IMR-90 (cell line): ENCODE data around the gene EPHB1. TPM values are rescaled to one million over a fixed set of nuclear protein-coding genes. Genes with fewer than 3 reads are reported as not detected.

Source experiments
- ATAC-seq: fragments of 200-7000 bp; cut with Tn5 transposase; 2 replicates; pipeline ENCODE4 v1.9.1; 2020; ENCODE audit warnings: low read depth, mild to moderate bottlenecking, moderate library complexity
- BruUV-seq: library from RNA; stranded (reverse); fragments of 400-500 nt; replicated peaks from 2 replicates; lab custom pipeline; 2021; lab: Mats Ljungman, UMichigan
- CTCF ChIA-PET: fragments of 300-600 bp; formaldehyde crosslinking; extraction: SDS; loops from one replicate; lab custom pipeline; 2021; ENCODE audit warnings: antibody characterized with exemption; lab: Yijun Ruan, JAX
- POLR2A ChIA-PET: fragments of 300-600 bp; sonication (Branson Sonifier 250); formaldehyde crosslinking; loops from one replicate; lab custom pipeline; 2022; ENCODE audit warnings: antibody characterized with exemption; ENCODE audit not compliant: unreplicated experiment; lab: Charles Lee
- DNase-seq: peaks from one replicate; pipeline ENCODE4 v3.0.0; 2013
- H2AFZ ChIP-seq: replicated peaks from 2 replicates; pipeline ENCODE3; 2013; ENCODE audit warnings: low read length, mild to moderate bottlenecking; ENCODE audit not compliant: poor library complexity
- H2AK5ac ChIP-seq: 2 replicates; pipeline ENCODE4 v1.6.1; 2013; ENCODE audit warnings: low read depth, low read length, inconsistent platforms
- H2AK9ac ChIP-seq: replicated peaks from 2 replicates; pipeline ENCODE3; 2013; ENCODE audit warnings: mild to moderate bottlenecking, low read depth, low read length, moderate library complexity; ENCODE audit not compliant: poor library complexity
- H2BK120ac ChIP-seq: 2 replicates; pipeline ENCODE4 v1.6.1; 2013; ENCODE audit warnings: low read depth, low read length, inconsistent platforms
- H2BK15ac ChIP-seq: 3 replicates; pipeline ENCODE4 v1.6.1; 2013; ENCODE audit warnings: low read depth, low read length, inconsistent platforms
- H2BK20ac ChIP-seq: 2 replicates; pipeline ENCODE4 v1.6.1; 2013; ENCODE audit warnings: low read depth, mild to moderate bottlenecking, inconsistent platforms, low read length, moderate library complexity
- H2BK5ac ChIP-seq: 2 replicates; pipeline ENCODE4 v1.6.1; 2013; ENCODE audit warnings: mild to moderate bottlenecking, low read depth, low read length, inconsistent platforms; ENCODE audit not compliant: poor library complexity, severe bottlenecking
- H3K14ac ChIP-seq: replicated peaks from 2 replicates; pipeline ENCODE4 v1.6.1; 2013; ENCODE audit warnings: low read depth, low read length, inconsistent platforms
- H3K18ac ChIP-seq: 2 replicates; pipeline ENCODE4 v1.6.1; 2013; ENCODE audit warnings: low read depth, low read length, control low read depth
- H3K23ac ChIP-seq: 2 replicates; pipeline ENCODE4 v1.6.1; 2013; ENCODE audit warnings: low read depth, low read length, inconsistent platforms
- H3K27ac ChIP-seq: 2 replicates; pipeline ENCODE4 v1.5.1; 2013; ENCODE audit warnings: mild to moderate bottlenecking, control low read depth, low read length; ENCODE audit not compliant: insufficient read depth
- H3K27me3 ChIP-seq: 2 replicates; pipeline ENCODE4 v1.6.1; 2013; ENCODE audit warnings: low read length; ENCODE audit not compliant: control insufficient read depth, insufficient read depth
- H3K36me3 ChIP-seq: 2 replicates; pipeline ENCODE4 v1.6.1; 2013; ENCODE audit warnings: low read length, mixed read lengths; ENCODE audit not compliant: control insufficient read depth, insufficient read depth
- H3K4ac ChIP-seq: 2 replicates; pipeline ENCODE4 v1.6.1; 2013; ENCODE audit warnings: low read depth, low read length, inconsistent platforms
- H3K4me1 ChIP-seq: 2 replicates; pipeline ENCODE4 v1.6.1; 2013; ENCODE audit warnings: low read length, mixed read lengths; ENCODE audit not compliant: control insufficient read depth, insufficient read depth
- H3K4me2 ChIP-seq: 2 replicates; pipeline ENCODE4 v1.6.1; 2013; ENCODE audit warnings: low read depth, mild to moderate bottlenecking, control low read depth, low read length, moderate library complexity
- H3K4me3 ChIP-seq: 2 replicates; pipeline ENCODE4 v1.5.1; 2013; ENCODE audit warnings: low read depth, mild to moderate bottlenecking, control low read depth, low read length, moderate library complexity; ENCODE audit not compliant: insufficient read depth
- H3K56ac ChIP-seq: 2 replicates; pipeline ENCODE4 v1.6.1; 2013; ENCODE audit warnings: low read length, inconsistent platforms; ENCODE audit not compliant: insufficient read depth; ENCODE audit errors: extremely low read depth
- H3K79me1 ChIP-seq, 2 experiments: 2 replicates each; pipeline ENCODE4 v1.6.1; 2013; ENCODE audit warnings: low read length in 2 of 2, inconsistent platforms in 1 of 2, low read depth in 1 of 2
- H3K9ac ChIP-seq: 2 replicates; pipeline ENCODE4 v1.6.1; 2013; ENCODE audit warnings: low read depth, low read length, control low read depth
- H3K9me1 ChIP-seq: 2 replicates; pipeline ENCODE4 v1.6.1; 2013; ENCODE audit warnings: low read length, inconsistent platforms; ENCODE audit not compliant: insufficient read depth
- H3K9me3 ChIP-seq: 2 replicates; pipeline ENCODE4 v1.6.1; 2013; ENCODE audit warnings: low read length; ENCODE audit not compliant: control insufficient read depth, insufficient read depth
- H4K20me1 ChIP-seq: 2 replicates; pipeline ENCODE4 v1.6.1; 2013; ENCODE audit warnings: low read length, inconsistent platforms; ENCODE audit not compliant: insufficient read depth
- H4K5ac ChIP-seq: 2 replicates; pipeline ENCODE4 v1.6.1; 2013; ENCODE audit warnings: mild to moderate bottlenecking, low read depth, low read length, control low read depth
- H4K8ac ChIP-seq, 2 experiments: 2 replicates each; pipeline ENCODE4 v1.6.1; 2013; ENCODE audit warnings: low read depth in 2 of 2, low read length in 2 of 2, control low read depth in 1 of 2, inconsistent platforms in 1 of 2
- H4K91ac ChIP-seq: 2 replicates; pipeline ENCODE4 v1.6.1; 2013; ENCODE audit warnings: low read depth, low read length, inconsistent platforms; ENCODE audit not compliant: insufficient read depth
- BHLHE40 ChIP-seq: fragments of 150-350 bp; IDR thresholded peaks from 2 replicates; pipeline ENCODE4 v1.6.1; 2016; ENCODE audit warnings: mild to moderate bottlenecking, low read depth, low read length
- CEBPB ChIP-seq: IDR thresholded peaks from 2 replicates; pipeline ENCODE4 v1.6.1; 2012; ENCODE audit warnings: low read depth, low read length, improper control_type of control experiment
- CHD1 ChIP-seq: IDR thresholded peaks from 2 replicates; pipeline ENCODE4 v1.6.1; 2012; ENCODE audit warnings: low read depth, low read length, improper control_type of control experiment
- FOS ChIP-seq: fragments of 150-350 bp; IDR thresholded peaks from 2 replicates; pipeline ENCODE4 v1.6.1; 2016; ENCODE audit warnings: low read depth, low read length
- MAFK ChIP-seq: IDR thresholded peaks from 2 replicates; pipeline ENCODE4 v1.6.1; 2012; ENCODE audit warnings: low read depth, low read length, improper control_type of control experiment
- MAZ ChIP-seq: IDR thresholded peaks from 2 replicates; pipeline ENCODE4 v1.6.1; 2012; ENCODE audit warnings: low read depth, mild to moderate bottlenecking, low read length, improper control_type of control experiment, moderate library complexity, borderline replicate concordance
- MXI1 ChIP-seq: IDR thresholded peaks from 2 replicates; pipeline ENCODE4 v1.6.1; 2012; ENCODE audit warnings: low read depth, mild to moderate bottlenecking, low read length, moderate library complexity, borderline replicate concordance
- NFE2L2 ChIP-seq: fragments of 150-350 bp; IDR thresholded peaks from 2 replicates; pipeline ENCODE4 v1.6.1; 2016; ENCODE audit warnings: low read depth, mild to moderate bottlenecking, low read length
- POLR2A ChIP-seq: IDR thresholded peaks from 2 replicates; pipeline ENCODE4 v1.6.1; 2012; ENCODE audit warnings: mild to moderate bottlenecking, low read depth, low read length
- RAD21 ChIP-seq: IDR thresholded peaks from 2 replicates; pipeline ENCODE4 v1.6.1; 2012; ENCODE audit warnings: low read length, improper control_type of control experiment
- RCOR1 ChIP-seq: IDR thresholded peaks from 2 replicates; pipeline ENCODE4 v1.6.1; 2012; ENCODE audit warnings: mild to moderate bottlenecking, low read length, improper control_type of control experiment; ENCODE audit not compliant: insufficient replicate concordance
- RFX5 ChIP-seq: IDR thresholded peaks from 2 replicates; pipeline ENCODE4 v1.8.0; 2012; ENCODE audit warnings: low read depth, mild to moderate bottlenecking, low read length, moderate library complexity
- SMC3 ChIP-seq: fragments of 150-350 bp; IDR thresholded peaks from 2 replicates; pipeline ENCODE4 v1.6.1; 2016; ENCODE audit warnings: low read depth, mild to moderate bottlenecking, antibody characterized with exemption, low read length, moderate library complexity
- WGBS, 2 experiments: methylation state at CpG; one replicate each; pipeline versions ENCODE4 v1.1.5 to v1.1.7; 2013; ENCODE audit warnings: missing lambda C conversion rate in 2 of 2; ENCODE audit not compliant: insufficient read length in 1 of 2; ENCODE audit errors: extremely low coverage in 2 of 2; 5-methylcytosine and 5-hydroxymethylcytosine counted together
- dilution Hi-C: fragments of 300-500 bp; cut with HindIII; formaldehyde crosslinking; loops from one replicate; pipeline ENCODE4 v1.14.3; 2018; ENCODE audit warnings: low sequenced_read_pairs; ENCODE audit not compliant: unreplicated experiment
- in situ Hi-C: fragments of 300-500 bp; cut with MboI; formaldehyde crosslinking; loops from 3 replicates; pipeline ENCODE4 v1.14.3; 2019; ENCODE audit warnings: low sequenced_read_pairs, inconsistent platforms, mixed read lengths
- intact Hi-C: fragments of 100-400 bp; cut with micrococcal nuclease; formaldehyde crosslinking; loops from 2 replicates; pipeline ENCODE4 v1.10.0; 2022
- polyA plus RNA-seq, 3 experiments: library from polyadenylated mRNA; depleted of rRNA; stranded (reverse); fragments of >200 nt; gene quantifications; 2 replicates each; pipeline ENCODE4 v1.2.3, GENCODE V29; 2012; ENCODE audit warnings: low replicate concordance in 1 of 3
- total RNA-seq: library from RNA; depleted of rRNA; stranded (reverse); fragments of >200 nt; gene quantifications from 2 replicates; pipeline ENCODE4 v1.2.3, GENCODE V29; 2012
- TF ChIP-seq, protein P1 (sequence below): fragments of 150-350 bp; IDR thresholded peaks from 2 replicates; pipeline ENCODE4 v1.6.1; 2017; ENCODE audit warnings: mild to moderate bottlenecking, antibody characterized with exemption, low read length, low read depth
- TF ChIP-seq, protein P2 (sequence below): fragments of 150-350 bp; IDR thresholded peaks from 2 replicates; pipeline ENCODE4 v1.6.1; 2016; ENCODE audit warnings: low read depth, mild to moderate bottlenecking, low read length, moderate library complexity, borderline replicate concordance
- TF ChIP-seq, protein P3 (sequence below): conservative IDR thresholded peaks from 2 replicates; pipeline ENCODE4 v1.5.1; 2012; ENCODE audit warnings: mild to moderate bottlenecking, low read depth, low read length, improper control_type of control experiment

EPHB1 gene
- total and polyA plus RNA-seq, 2 of the 4 experiments (the other 2 are of a cell fraction): 0.17 to 0.36 TPM

DNA sequence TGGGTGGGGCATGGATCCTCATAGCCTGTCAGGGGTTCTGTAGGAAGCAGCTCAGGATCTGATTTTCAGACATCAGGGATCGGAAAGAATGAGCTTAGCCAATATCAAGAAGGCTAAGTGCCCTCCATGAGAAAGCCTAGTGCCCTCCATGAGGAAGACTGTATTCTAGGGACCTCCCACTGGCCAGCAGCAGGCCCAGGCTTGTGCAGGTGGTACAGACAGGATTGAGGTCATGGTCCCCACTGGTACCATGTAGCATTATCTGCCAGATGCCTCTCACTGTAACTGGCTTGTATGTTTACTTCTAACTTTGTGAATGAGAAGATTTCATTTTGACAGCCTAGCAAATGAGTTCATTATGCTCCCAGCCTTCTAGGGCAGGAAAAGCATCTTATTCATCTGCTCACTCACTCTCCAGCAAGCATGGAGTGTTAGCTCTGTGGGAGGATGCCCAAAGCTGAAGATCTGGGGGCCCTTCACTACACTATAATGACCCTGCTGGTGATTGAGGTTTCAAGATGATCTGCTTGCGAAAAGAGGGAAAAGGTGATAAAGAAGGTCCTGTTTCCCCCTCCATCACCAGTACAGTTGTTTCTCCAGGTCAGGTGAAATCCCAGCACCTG is 7.5 kb downstream of the EPHB1 start:
- H2AK9ac ChIP-seq: no peak overlapping the region
- H2BK120ac ChIP-seq: no peak overlapping the region
- no peak overlapping the region for H4K91ac ChIP-seq
- whole genome bisulfite sequencing, 2 experiments: no CpG with 5 or more reads among the region's 2 CpGs
- no peaks in the 10 kb centered on the region for H3K4me1 ChIP-seq
- no peak overlapping the region for H4K5ac ChIP-seq
- no peak overlapping the region for H2AFZ ChIP-seq
- H3K4me3 ChIP-seq: no peak overlapping the region
- ATAC-seq: no peak
- no peak overlapping the region for H3K9ac ChIP-seq
- no peak overlapping the region for H3K4me2 ChIP-seq
- H3K4ac ChIP-seq: no peak overlapping the region
- H4K20me1 ChIP-seq: no peaks in the 10 kb centered on the region
- H3K18ac ChIP-seq: no peak overlapping the region
- no peak overlapping the region for H2BK5ac ChIP-seq
- ChIA-PET CTCF (no interaction called here), POLR2A (no interaction called here)
- no peak overlapping the region for H3K27ac ChIP-seq
- BruUV-seq: no TSS peak
- in situ Hi-C loops (no loop called here), intact Hi-C loops (no loop called here), dilution Hi-C loops (no loop called here)
- no peak for DNase-seq
- H3K27me3 ChIP-seq: peaks cover 18% of the 10 kb centered on the region
- no peak overlapping the region for H2AK5ac ChIP-seq
- H2BK15ac ChIP-seq: no peak overlapping the region
- H3K14ac ChIP-seq: no peak overlapping the region
- no peak overlapping the region for H3K56ac ChIP-seq
- no peak overlapping the region for H3K23ac ChIP-seq
- no peaks in the 10 kb centered on the region for H3K36me3 ChIP-seq
- H3K79me1 ChIP-seq: no peaks in the 10 kb centered on the region
- no peak overlapping the region for H4K8ac ChIP-seq
- no peaks in the 10 kb centered on the region for H3K9me3 ChIP-seq
- H2BK20ac ChIP-seq: no peak overlapping the region
- H3K9me1 ChIP-seq: no peaks in the 10 kb centered on the region
- TF ChIP-seq BHLHE40 (no peak), FOS (no peak), CHD1 (no peak), MXI1 (no peak), MAZ (no peak), MAFK (no peak), RAD21 (no peak), POLR2A (no peak), SMC3 (no peak), CEBPB (no peak), RCOR1 (no peak), RFX5 (no peak), NFE2L2 (no peak)
- TF ChIP-seq, protein P1, sequence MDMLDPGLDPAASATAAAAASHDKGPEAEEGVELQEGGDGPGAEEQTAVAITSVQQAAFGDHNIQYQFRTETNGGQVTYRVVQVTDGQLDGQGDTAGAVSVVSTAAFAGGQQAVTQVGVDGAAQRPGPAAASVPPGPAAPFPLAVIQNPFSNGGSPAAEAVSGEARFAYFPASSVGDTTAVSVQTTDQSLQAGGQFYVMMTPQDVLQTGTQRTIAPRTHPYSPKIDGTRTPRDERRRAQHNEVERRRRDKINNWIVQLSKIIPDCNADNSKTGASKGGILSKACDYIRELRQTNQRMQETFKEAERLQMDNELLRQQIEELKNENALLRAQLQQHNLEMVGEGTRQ: no peak
- TF ChIP-seq, protein P2, sequence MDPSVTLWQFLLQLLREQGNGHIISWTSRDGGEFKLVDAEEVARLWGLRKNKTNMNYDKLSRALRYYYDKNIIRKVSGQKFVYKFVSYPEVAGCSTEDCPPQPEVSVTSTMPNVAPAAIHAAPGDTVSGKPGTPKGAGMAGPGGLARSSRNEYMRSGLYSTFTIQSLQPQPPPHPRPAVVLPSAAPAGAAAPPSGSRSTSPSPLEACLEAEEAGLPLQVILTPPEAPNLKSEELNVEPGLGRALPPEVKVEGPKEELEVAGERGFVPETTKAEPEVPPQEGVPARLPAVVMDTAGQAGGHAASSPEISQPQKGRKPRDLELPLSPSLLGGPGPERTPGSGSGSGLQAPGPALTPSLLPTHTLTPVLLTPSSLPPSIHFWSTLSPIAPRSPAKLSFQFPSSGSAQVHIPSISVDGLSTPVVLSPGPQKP: no peak
- TF ChIP-seq, protein P3, sequence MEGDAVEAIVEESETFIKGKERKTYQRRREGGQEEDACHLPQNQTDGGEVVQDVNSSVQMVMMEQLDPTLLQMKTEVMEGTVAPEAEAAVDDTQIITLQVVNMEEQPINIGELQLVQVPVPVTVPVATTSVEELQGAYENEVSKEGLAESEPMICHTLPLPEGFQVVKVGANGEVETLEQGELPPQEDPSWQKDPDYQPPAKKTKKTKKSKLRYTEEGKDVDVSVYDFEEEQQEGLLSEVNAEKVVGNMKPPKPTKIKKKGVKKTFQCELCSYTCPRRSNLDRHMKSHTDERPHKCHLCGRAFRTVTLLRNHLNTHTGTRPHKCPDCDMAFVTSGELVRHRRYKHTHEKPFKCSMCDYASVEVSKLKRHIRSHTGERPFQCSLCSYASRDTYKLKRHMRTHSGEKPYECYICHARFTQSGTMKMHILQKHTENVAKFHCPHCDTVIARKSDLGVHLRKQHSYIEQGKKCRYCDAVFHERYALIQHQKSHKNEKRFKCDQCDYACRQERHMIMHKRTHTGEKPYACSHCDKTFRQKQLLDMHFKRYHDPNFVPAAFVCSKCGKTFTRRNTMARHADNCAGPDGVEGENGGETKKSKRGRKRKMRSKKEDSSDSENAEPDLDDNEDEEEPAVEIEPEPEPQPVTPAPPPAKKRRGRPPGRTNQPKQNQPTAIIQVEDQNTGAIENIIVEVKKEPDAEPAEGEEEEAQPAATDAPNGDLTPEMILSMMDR: no peak
